HG02870 (cell line): ENCODE data around the gene MSANTD7.
"Not testable (repeated sequence)": the region's sequence is repeated elsewhere in the genome, so short reads cannot be mapped to it uniquely, and the experiment has no call there.

Experiments
- ATAC-seq: cut with Tn5 transposase; IDR thresholded peaks from one replicate; pipeline ENCODE4 v1.9.1; 2021; ENCODE audit warnings: mild to moderate bottlenecking, moderate library complexity; ENCODE audit not compliant: unreplicated experiment

MSANTD7 gene, protein sequence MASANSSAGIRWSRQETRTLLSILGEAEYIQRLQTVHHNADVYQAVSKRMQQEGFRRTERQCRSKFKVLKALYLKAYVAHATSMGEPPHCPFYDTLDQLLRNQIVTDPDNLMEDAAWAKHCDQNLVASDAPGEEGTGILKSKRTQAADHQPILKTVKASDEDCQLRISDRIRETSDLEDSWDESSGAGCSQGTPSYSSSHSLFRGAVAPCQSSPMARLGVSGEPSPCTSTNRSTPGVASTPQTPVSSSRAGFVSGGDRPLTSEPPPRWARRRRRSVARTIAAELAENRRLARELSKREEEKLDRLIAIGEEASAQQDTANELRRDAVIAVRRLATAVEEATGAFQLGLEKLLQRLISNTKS

DNA sequence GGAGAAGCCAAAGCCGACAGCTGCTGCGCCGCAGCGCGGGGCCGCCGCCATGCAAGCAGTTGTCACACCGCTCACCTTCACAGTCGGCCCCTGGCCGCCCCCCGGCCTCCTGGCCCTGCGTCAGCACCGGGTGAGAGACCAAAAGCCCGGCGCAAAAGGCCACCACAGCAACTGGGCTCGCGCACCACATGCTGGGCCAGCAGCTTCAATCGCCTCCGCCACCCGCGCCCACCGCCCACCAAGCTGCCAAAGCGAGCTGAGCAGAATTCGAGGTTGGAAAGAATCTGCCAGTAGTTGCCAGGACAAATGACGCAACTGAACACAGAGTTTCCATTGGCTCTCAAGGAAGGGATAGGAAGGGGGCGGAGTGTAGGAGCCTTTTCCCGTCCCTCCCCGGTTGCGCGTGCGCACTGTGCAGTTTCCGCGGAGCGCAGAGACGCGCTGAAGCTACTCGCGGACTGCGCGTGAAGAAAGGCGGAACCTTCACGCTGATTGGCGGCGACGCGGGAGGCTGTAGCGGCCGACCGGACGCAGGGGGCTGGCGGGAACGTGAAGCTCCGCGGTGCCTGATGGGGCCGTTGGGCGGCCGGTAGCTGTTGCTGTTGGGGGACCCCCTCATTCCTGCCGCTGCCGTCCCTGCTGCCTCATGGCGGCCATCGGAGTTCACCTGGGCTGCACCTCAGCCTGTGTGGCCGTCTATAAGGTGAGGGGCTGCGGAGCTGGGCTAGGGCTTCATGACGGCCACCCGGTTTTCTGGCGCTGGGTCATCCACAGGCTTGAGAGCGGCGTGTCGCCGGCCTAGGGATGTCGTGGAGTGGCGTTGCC, at the start of gene MSANTD7, which contains the start of the genes CDNF and HSPA14:
Gene MSANTD7 (plus strand): TSS at position 550 of the 825 bp plus-strand sequence. CDS start 3,979 bp downstream, outside the sequence.
Gene CDNF (minus strand): TSS at position 281 of the 825 bp plus-strand sequence. CDS start 91 bp downstream, at position 190.
Gene HSPA14 (plus strand): TSS at position 550 of the 825 bp plus-strand sequence. CDS start 97 bp downstream, at position 647.
- ATAC-seq: peak; percentile 94

DNA sequence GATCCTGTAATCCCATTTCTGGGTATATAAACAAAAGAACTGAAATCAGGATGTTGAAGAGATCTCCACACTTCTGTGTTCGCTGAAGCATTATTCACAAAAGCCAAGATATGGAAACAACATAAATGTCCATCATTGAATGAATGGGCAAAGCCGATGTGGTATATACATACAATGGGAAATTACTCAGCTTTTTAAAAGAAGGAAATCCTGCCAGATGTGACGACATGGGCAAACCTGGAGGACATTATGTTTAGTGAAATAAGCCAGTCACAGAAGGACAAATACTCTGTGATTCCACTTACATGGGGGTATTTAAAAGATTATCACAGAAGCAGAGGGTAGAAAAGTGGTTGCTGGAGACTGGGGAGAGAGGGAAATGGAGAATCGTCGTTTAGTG, 39.5 kb upstream of the MSANTD7 start:
- ATAC-seq: no peak

DNA sequence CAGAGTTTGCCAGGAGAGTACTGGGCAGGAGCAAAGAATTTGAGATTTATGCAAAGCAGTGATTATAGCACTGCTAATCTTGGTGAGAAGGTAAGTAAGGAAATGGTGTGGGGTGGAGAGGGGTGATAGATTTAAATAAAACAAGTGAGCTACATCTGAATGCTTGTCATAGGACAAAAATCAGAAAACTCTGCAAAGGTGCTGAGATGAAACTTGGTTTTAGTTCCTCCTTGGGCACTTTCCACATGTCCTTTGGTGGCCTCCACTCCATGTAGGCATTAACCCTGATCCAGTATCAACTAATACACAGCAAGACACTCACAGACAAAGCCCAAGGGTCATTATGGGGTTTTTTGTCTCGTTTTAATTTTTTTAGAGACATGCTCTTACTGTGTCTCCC, 37.7 kb upstream of the MSANTD7 start:
- no peak for ATAC-seq

DNA sequence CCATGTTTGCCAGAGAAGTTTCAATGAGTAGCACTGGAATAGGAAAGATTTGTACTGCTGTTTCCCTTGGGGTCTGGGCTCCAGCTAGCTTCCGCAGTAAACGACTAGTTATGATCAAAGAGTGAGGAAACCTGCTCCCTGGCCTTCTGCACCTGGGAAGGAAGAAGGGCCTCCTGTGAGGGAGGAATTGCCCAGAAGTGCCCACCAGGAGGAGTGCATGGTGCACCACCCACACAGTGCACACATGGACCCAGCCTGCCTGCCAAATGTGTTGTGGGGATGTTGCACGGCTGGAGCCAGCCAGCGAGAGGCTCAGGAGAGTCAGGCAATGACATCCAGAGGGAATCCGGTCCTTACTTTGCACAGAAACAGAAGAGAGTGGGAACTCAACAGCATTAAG, 36.4 kb upstream of the MSANTD7 start:
- ATAC-seq: no peak

DNA sequence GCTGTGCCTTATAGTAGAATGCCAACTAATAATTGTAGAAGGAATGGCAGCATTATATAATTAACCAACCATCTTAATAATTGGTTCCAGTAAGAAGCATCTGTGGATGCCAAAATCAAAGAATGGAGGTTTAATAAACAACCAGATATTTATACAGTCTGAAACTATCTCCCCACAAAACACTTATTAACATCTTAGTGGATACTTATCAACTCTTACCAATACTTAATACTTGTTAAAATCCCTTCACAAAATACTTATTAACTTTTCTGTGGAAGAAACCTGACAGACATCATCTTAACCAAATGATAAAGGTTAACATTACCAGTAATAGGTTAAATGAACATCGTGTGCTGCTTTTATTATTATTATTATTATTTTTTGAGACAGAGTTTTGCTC, 34.3 kb upstream of the MSANTD7 start:
- no peak for ATAC-seq

DNA sequence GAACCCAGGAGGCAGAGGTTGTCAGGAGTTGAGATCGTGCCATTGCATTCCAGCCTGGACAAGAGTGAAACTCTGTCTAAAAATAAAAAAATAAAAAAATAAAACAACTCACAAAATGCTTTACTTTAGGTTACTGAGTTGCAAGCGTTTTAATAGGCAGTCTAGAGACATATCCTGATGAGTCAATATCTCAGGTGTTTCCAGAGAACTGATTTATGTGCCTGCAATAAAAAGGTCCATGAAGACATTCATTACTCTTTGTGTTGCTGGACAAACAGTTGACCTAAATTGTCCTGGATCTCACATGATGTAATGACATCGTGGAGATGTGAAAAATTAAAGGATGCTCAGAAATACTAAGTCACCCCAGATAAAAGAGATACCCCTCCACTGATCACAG, 31.8 kb upstream of the MSANTD7 start:
- ATAC-seq: no peak

DNA sequence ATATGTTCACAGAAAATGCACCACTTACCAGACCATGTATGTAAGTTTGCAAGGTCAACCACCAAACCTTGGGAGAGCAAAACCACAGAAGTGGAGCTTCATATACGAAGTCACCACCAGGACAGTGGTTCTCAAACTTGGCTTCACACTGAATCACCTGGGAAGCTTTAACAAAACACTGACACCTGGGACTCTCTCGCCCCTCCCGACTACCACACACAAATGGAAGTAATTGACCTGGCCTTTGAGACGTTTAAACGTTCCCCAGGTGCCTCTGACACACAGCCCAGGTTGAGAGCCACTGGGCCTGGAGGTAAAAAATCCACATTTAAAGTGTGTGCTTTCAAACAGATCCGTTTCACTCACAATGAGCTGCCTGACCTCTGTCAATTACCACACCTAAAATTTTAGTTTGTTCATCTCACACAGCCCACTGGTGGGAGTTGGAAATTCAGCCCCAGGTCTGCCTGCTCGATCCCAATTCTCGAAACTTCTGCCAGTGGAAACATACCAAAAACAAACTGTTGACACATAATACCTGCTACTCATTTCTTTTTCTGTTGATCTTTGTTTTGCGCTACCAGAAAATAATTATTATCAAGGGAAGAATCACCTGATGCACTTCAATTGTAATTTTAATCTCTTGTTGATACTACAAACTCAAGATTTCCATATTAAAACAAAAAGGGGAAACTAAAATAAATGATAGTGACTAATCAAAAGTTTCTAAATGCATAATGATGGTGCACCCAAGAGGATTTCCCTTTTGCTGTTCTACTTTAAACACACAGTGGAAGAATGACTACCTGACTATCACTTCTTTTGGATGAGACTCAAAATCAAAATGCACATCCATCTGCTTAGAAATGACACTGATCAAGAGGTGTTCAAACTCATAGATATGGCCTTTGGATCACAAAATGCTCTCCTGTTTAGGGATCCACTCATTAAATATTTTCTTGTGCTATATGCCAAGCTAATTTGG, 26.8 kb upstream of the MSANTD7 start:
- ATAC-seq: no peak

DNA sequence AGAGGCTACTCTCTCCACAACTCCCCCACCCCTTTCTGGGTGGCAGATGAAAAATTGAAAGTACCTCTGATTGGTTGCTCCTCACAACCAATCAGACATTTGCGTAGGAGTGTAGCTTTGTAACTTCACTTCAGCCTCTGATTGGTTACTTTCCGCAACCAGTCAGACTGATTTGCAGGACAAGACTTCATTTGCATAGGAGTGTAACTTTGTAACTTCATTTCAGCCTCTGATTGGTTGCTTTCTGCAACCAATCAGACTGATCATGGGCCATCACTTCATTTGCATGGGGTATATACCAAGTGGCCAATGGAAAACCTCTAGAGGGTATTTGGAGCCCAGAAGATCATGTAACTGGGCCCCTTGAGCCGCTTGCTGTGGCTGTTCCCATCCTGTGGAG, 25.8 kb upstream of the MSANTD7 start:
- no peak for ATAC-seq

DNA sequence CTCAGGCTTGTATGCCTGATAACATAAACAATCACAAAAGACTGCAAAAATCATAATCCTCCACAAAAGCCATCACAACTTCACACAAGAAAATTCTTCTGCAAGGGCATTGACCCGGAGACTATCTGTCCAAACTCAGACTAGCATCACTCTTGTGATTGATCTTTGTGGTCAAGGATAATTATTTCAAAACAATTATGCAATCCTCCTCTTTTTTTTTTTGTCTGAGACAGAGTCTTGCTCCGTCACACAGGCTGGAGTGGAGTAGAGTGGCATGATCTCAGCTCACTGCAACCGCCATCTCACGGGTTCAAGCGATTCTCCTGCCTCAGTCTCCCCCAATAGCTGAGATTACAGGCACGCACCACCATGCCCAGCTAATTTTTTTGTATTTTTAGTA, 22.4 kb upstream of the MSANTD7 start:
- no peak for ATAC-seq

DNA sequence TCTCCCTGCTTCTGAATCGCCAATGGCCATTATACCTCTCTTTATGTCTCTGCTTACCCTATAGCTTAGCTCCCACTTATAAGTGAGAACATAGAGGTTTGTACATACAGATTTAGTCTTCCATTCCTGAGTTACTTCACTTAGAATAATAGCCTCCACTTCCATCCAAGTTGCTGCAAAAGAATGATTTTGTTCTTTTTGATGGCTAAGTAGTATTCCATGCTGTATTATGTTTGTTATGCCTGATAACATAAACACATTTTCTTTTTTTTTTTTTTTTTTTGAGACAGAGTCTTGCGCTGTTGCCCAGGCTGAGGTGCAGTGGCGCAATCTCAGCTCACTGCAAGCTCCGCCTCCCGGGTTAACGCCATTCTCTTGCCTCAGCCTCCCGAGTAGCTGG, 21.4 kb upstream of the MSANTD7 start:
- not testable (repeated sequence) for ATAC-seq

DNA sequence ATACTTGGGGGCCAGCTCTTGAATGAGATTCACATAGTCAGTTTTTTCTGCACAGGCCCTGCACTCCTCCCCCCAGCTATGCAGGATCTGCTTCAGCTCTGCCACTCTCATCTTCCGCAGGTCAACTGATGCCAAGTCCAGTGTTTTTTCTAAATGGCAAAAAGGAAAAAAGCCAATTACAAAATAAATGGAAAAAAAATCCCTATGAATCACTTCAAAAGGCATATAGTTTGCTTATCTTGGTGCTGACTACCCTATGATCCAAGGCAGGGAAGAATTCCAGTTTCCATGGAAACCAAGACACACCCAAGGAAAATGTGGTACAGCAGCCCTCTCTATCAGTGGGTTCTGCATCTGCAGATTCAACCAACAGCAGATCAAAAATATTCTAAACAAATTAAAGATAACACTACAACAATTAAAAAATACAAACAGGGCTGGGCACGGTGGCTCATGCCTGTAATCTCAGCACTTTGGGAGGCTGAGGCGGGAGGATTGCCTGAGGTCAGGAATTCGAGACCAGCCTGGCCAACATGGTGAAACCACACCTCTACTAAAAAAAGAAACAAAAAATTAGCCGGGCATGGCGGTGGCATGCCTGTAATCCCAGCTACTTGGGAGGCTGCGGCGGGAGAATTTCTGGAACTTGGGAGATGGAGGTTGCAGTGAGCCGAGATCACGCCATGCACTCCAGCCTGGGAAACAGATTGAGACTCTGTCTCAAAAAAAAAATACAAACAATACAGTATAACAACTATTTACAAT, 17.9 kb upstream of the MSANTD7 start:
- no peak for ATAC-seq

DNA sequence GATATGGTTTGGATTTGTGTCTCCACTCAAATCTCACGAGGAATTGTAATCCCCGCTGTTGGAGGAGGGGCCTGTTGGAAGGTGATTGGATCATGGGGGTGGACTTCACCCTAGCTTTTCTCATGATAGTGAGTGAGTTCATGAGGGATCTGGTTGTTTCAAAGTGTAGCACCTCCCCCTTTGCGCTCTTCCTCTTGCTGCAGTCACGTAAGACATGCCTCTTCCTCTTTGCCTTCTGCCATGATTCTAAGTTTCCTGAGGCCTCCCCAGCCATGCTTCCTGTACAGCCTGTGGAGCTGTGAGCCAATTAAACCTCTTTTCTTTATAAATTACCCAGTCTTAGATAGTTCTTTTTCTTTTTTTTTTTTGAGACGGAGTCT, 17.3 kb upstream of the MSANTD7 start:
- ATAC-seq: no peak

DNA sequence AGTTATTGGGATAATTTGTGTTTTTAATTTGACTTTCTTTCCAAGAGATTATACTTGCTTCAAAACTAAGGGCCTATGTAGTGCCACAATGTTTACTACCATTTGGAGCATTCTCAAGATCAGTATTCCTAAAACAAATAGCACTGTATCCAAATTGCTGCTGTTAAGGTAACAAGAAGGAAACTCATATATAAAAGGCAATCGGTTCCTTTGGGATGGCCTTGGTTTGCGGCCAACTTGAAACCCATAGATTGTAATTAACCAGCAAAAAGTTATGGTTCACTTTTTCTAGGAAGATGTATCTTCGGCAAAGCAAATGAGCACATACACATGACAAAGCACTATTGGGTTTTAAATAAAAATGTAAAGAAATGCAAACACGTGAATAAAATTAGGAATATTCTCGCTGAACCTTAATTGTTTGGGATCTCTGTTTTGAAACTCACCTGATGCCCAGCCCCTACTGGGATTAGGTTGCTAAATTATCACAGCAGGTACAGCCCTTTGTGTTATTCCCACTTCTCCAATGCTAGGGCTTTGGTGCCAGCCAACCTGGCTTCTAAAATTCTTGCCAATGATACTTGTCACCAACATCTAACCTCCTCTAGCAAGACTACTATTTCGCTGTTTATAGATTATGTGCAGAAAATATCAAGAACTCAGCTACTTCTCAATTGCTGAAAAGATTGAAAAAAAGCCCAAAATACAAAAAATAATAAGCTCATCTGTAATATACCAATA, 16.3 kb upstream of the MSANTD7 start:
- ATAC-seq: no peak

DNA sequence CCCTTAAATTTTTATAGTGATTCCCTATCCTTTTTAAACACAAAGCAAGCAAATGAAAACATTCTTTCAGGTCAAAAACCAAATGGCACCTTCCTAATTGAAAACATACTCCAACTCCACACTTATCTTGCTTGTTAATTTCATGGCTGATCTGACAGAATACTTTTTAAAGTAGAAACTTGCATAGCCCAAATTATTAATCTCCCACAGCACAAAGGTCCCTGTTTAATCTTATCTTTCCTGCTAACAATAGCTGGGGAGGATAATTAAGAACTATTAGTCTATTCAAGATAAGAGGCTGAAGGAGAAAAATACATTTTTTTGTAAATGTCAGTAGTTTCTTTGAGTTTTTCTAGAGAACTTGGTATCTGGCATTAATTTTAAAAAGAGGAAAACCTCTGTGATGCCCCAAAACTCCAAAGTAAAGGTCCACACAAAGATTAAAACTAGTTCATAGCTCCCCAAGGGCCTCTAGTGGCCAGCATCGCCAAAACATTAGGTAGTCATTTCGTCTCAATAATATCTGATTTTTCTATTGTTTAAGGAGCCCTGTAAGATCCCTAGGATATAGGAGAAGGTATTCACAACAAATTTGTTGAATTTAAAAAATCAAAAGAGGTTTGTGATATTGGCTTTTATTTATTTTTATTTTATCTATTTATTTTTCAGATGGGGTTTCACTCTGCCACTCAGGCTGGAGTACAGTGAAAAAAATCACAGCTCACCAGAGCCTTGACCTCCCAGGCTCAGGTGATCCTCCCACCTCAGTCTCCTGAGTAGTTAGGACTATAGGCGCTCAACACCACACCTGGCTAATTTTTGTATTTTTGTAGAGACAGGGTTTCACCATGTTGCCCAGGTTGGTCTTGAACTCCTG, 15.0 kb upstream of the MSANTD7 start:
- no peak for ATAC-seq

DNA sequence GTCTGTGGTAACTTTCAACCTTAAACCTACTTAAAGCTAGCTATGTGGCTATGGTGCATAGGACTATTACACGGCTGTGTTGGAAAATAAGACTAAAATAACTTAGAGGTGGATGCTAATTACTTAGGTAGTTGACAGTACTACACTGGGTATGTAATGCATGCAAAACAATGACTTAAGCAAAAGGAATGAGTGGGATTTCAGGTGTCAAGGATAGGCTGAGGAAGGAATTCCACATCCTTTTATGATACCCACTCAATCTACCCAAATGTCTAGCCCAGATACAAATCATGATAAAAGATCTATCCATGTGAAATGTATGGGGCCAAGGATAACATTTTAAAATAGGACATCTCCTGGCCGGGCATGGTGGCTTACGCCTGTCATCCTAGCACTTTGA, 14.1 kb upstream of the MSANTD7 start:
- ATAC-seq: no peak

DNA sequence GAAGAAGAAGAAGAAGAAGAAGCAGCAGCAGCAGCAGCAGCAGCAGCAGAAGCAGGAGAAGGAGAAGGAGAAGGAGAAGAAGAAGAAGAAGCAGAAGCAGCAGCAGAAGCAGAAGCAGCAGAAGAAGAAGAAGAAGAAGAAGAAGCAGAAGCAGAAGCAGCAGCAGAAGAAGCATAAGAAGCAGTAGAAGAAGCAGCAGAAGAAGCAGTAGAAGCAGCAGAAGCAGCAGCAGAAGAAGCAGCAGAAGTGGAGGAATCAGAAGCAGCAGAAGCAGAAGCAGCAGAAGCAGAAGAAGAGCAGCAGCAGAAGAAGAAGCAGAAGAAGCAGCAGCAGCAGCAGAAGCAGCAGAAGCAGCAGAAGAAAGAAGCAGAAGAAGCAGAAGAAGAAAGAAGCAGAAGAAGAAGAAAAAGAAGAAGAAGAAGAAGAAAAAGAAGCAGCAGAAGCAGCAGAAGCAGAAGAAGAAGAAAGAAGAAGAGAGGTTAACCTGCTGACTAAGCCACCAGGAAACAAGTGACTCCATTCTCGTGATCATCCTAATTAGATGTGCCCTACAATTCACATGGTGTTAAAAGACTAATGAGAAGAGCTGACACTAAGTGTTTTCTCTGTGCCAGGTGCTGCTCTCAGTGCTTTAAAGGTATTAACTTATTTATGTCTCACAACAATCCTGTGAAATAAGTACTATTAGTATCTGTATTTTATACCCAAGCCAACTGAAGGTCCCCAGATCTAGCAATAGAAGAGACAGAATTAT, 11.9 kb upstream of the MSANTD7 start:
- ATAC-seq: no peak

DNA sequence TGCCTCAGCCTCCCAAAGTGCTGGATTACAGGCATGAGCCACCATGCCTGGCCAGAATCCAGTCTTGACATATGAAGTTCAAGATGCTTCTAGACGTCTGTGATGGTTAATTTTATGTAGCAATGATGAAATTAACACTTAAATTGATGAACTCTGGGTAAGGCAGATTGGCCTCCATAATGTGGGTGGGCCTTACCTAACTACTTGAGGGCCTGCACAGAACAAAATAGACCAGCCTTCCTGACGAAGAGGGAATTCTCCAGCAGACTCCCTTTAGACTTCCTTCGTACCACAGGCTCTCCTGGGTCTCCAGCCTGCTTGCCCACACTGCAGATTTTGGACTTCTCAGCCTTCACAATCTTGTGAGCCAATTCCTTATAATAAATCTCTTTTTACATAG, 5.0 kb upstream of the MSANTD7 start:
- no peak for ATAC-seq

DNA sequence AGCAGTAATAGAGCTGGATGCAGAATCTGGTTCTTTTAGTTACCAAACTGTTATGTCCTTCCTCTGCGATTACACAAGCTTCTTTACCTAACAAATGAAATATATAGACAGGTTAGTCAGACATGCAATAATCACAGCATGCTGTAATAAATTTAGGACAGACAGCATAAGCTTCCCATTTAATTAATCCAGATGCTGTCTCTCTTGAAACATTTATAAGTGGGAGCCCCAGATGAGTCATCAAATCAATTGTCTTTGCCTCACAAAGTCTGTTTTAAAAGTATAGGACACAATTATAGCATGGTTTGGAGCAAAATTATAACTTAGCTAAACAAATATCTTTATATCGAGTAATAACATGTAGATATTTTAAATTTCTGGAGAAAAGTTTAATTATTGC, 1.9 kb upstream of the MSANTD7 start:
- no peak for ATAC-seq
